Fibroblast of lung (primary cell): ENCODE results near the gene MBOAT2. TPM values are rescaled to one million over a fixed set of nuclear protein-coding genes. Genes with fewer than 3 reads are reported as not detected.
"Not testable (repeated sequence)": the region's sequence is repeated elsewhere in the genome, so short reads cannot be mapped to it uniquely, and the experiment has no call there.

Experiments used
- DNase-seq, 2 donors: peaks; one replicate each; pipeline versions ENCODE4 v3.0.0 to v3.0.0-alpha.2; 2010; ENCODE audit warnings: low read depth in 2 of 2
- H2AFZ ChIP-seq: 2 replicates; pipeline ENCODE4 v1.5.1; 2012; ENCODE audit warnings: low read length, control low read depth, inconsistent platforms
- H3K27ac ChIP-seq: 2 replicates; pipeline ENCODE4 v1.5.1; 2011; ENCODE audit warnings: low read length, control low read depth; ENCODE audit not compliant: insufficient read depth
- H3K27me3 ChIP-seq: 2 replicates; pipeline ENCODE4 v1.5.1; 2011; ENCODE audit warnings: mild to moderate bottlenecking, low read length; ENCODE audit not compliant: control insufficient read depth, insufficient read depth
- H3K36me3 ChIP-seq: 2 replicates; pipeline ENCODE4 v1.5.1; 2011; ENCODE audit warnings: low read length; ENCODE audit not compliant: control insufficient read depth, insufficient read depth
- H3K4me1 ChIP-seq: 2 replicates; pipeline ENCODE4 v1.5.1; 2011; ENCODE audit warnings: low read length; ENCODE audit not compliant: control insufficient read depth, insufficient read depth; ENCODE audit errors: extremely low read depth
- H3K4me2 ChIP-seq: 2 replicates; pipeline ENCODE4 v1.5.1; 2011; ENCODE audit warnings: low read length, control low read depth; ENCODE audit not compliant: insufficient read depth; ENCODE audit errors: extremely low read depth
- H3K4me3 ChIP-seq, 4 experiments: fragments of 200-600 bp in 1 of 4; sonication (generic) in 1 of 4; replicated peaks in 1 of 4; 2 replicates each; pipeline ENCODE4 v1.5.1; 2011 to 2016; ENCODE audit warnings: low read length in 4 of 4, low read depth in 3 of 4, mild to moderate bottlenecking in 3 of 4, control low read depth in 2 of 4, inconsistent platforms in 1 of 4, mixed read lengths in 1 of 4; ENCODE audit not compliant: insufficient read depth in 1 of 4; ENCODE audit errors: control extremely low read depth in 1 of 4
- H3K79me2 ChIP-seq: 2 replicates; pipeline ENCODE4 v1.5.1; 2012; ENCODE audit warnings: mild to moderate bottlenecking, low read length, inconsistent platforms; ENCODE audit not compliant: control insufficient read depth, insufficient read depth
- H3K9ac ChIP-seq: 2 replicates; pipeline ENCODE4 v1.5.1; 2011; ENCODE audit warnings: mild to moderate bottlenecking, low read length, control low read depth; ENCODE audit not compliant: insufficient read depth
- H3K9me3 ChIP-seq: 2 replicates; pipeline ENCODE4 v1.5.1; 2012; ENCODE audit warnings: low read depth, low read length; ENCODE audit not compliant: control insufficient read depth, insufficient read depth
- H4K20me1 ChIP-seq: 2 replicates; pipeline ENCODE4 v1.5.1; 2011; ENCODE audit warnings: low read length; ENCODE audit not compliant: control insufficient read depth, insufficient read depth; ENCODE audit errors: extremely low read depth
- CTCF ChIP-seq, 2 donors: IDR thresholded peaks in 1 of 2; conservative IDR thresholded peaks in 1 of 2; 1 replicate in 1 of 2; 2 replicates in 1 of 2; pipeline ENCODE4 v1.5.1; 2011 to 2012; ENCODE audit warnings: low read length in 2 of 2, control low read depth in 1 of 2, inconsistent platforms in 1 of 2, low read depth in 1 of 2, mild to moderate bottlenecking in 1 of 2
- EZH2 ChIP-seq: IDR thresholded peaks from 2 replicates; pipeline ENCODE4 v1.5.1; 2012; ENCODE audit warnings: low read length, control low read depth, mild to moderate bottlenecking; ENCODE audit errors: missing control alignments
- polyA plus RNA-seq, 2 donors: library from polyadenylated mRNA; depleted of rRNA in 1 of 2; stranded (reverse) in 1 of 2; unstranded in 1 of 2; fragments of >200 nt; gene quantifications; 2 replicates each; pipeline ENCODE4 v1.2.1, GENCODE V29; 2011 to 2012; ENCODE audit warnings: missing spikeins in 1 of 2
- total RNA-seq: library from RNA; depleted of rRNA; stranded (reverse); fragments of >200 nt; gene quantifications from 2 replicates; pipeline ENCODE4 v1.2.1, GENCODE V29; 2014

MBOAT2 gene
- total and polyA plus RNA-seq, 2 donors (not counting 1 experiment from before 2014, with no cell fraction given) = 46.4 to 68.3 TPM

DNA sequence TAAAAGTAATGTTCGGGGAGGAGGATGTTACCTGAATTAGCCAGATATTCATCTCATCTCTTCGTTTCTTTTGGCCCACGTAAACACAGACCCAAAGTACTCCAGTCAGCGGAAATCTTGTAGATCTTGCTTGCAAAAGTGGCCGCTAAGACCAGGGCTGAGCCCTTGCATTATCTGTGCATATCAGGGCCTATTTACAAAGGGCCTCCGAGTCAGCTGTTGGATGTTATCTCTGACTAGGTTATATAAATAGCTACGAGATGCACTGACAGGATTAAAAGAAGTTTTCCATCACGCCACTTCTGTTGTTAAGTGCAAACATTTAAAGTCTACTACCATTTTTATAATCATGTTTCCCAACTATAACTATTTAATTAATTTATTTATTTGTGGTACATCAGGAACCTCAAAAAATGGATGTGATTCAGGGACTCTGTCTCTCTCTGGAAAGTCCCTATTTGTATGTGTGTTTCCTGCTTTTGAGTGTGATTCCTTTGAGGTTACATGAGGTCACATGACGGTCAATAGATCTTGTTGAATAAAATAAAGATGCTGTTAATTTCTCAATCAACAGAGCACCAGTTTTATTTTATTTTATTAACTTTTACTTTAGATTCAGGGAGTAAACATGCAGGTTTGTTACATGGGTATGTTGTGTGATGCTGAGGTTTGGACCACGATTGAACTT lies 46.8 kb upstream of the MBOAT2 start:
- no peak overlapping the region for H3K4me3 ChIP-seq
- DNase-seq = no peak
- no peaks in the 10 kb centered on the region for H3K27me3 ChIP-seq
- no peaks in the 10 kb centered on the region for H3K4me1 ChIP-seq
- H2AFZ ChIP-seq = no peak overlapping the region
- no peaks in the 10 kb centered on the region for H4K20me1 ChIP-seq
- no peak for TF ChIP-seq CTCF (conservative IDR thresholded peaks at IDR 0.05 in 1 of 2, IDR thresholded peaks at IDR 0.05 in 1 of 2; ENCODE audit: low read depth in 1 of 2, low read length in 2 of 2)
- TF ChIP-seq EZH2 = no peak
- H3K36me3 ChIP-seq = no peaks in the 10 kb centered on the region
- H3K79me2 ChIP-seq = no peaks in the 10 kb centered on the region
- no peaks in the 10 kb centered on the region for H3K9me3 ChIP-seq
- H3K4me2 ChIP-seq = no peak overlapping the region
- H3K27ac ChIP-seq = no peak overlapping the region
- no peak overlapping the region for H3K9ac ChIP-seq

- no peaks in the 10 kb centered on the region for H3K4me1 ChIP-seq
- H3K79me2 ChIP-seq = no peaks in the 10 kb centered on the region
- DNase-seq = no peak
- H3K9me3 ChIP-seq = no peaks in the 10 kb centered on the region
- H3K27me3 ChIP-seq = no peaks in the 10 kb centered on the region
- no peak overlapping the region for H2AFZ ChIP-seq
- no peaks in the 10 kb centered on the region for H4K20me1 ChIP-seq
- H3K4me2 ChIP-seq = no peak overlapping the region
- no peak overlapping the region for H3K27ac ChIP-seq
- TF ChIP-seq EZH2 (no peak), CTCF (conservative IDR thresholded peaks at IDR 0.05 in 1 of 2, IDR thresholded peaks at IDR 0.05 in 1 of 2; ENCODE audit: low read depth in 1 of 2, low read length in 2 of 2) (no peak)
- H3K4me3 ChIP-seq = no peak overlapping the region
- H3K36me3 ChIP-seq = no peaks in the 10 kb centered on the region
- H3K9ac ChIP-seq = no peak overlapping the region
These were observed 42.1 kb upstream of the MBOAT2 start for GRCh38 chr2:9045595-9045994.

DNA sequence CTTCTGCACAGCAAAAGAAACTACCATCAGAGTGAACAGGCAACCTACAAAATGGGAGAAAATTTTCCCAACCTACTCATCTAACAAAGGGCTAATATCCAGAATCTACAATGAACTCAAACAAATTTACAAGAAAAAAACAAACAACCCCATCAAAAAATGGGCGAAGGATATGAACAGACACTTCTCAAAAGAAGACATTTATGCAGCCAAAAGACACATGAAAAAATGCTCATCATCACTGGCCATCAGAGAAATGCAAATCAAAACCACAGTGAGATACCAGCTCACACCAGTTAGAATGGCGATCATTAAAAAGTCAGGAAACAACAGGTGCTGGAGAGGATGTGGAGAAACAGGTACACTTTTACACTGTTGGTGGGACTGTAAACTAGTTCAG lies 40.0 kb upstream of the MBOAT2 start:
- not testable (repeated sequence) for DNase-seq, H3K9me3 ChIP-seq, H3K4me2 ChIP-seq, H3K9ac ChIP-seq, H3K27ac ChIP-seq, H3K79me2 ChIP-seq, H3K4me3 ChIP-seq, H3K36me3 ChIP-seq, H3K27me3 ChIP-seq, H2AFZ ChIP-seq, H4K20me1 ChIP-seq, H3K4me1 ChIP-seq
